ENCODE results near the gene RTN4RL1.

Gene RTN4RL1

DNA sequence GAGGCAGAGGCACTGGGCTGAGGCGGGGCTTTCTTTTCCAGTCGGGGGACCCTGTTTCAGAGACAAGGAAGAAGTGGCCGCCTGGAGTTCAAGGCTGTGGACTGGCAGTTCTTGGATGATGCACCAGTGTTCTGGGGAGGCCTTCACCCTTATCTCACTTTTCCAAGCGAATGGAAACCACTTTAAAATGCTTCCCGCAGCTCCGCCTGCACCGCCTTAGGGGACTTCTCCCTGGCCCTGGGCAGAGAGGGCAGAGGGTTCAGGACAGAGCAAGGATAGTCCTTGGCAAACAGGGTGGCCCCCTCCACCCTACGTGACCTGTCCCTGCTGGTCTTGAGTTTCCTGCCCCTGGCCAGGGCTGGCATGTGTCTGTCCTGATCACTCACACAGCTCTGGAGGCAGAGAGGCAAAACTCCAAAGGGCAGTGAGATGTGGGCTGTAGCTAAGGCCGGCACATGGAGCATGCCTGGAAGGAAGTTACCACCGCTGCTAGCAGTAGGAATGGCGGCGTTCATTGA is 20.6 kb downstream of the RTN4RL1 start:
- no peak overlapping the region for H3K4me2 ChIP-seq (ENCODE audit: low read length, poor library complexity, severe bottlenecking)
- no peak overlapping the region for H3K27ac ChIP-seq (ENCODE audit: low read length, poor library complexity, severe bottlenecking)
- H4K8ac ChIP-seq (ENCODE audit: low read length), result no peak overlapping the region
- no peak overlapping the region for H3K23ac ChIP-seq (ENCODE audit: low read length in 2 of 2)
- no peak overlapping the region for H4K91ac ChIP-seq (ENCODE audit: low read length)
- H3K27me3 ChIP-seq (ENCODE audit: control insufficient read depth in 1 of 2, insufficient read depth in 1 of 2, low read length in 2 of 2), result no peaks in the 10 kb centered on the region
- 87% methylated on average over 12 of the region's 12 CpGs for whole genome bisulfite sequencing
- H3K4me1 ChIP-seq (ENCODE audit: control insufficient read depth, insufficient read depth, low read depth, low read length), result peaks cover 13% of the 10 kb centered on the region
- H3K14ac ChIP-seq (ENCODE audit: low read length in 2 of 2), result no peak overlapping the region
- no peak overlapping the region for H2BK15ac ChIP-seq (ENCODE audit: low read depth, poor library complexity, severe bottlenecking)
- H2BK120ac ChIP-seq (ENCODE audit: low read depth, low read length), result no peak overlapping the region
- no peak overlapping the region for H2AFZ ChIP-seq (ENCODE audit: low read depth, low read length)
- no peak overlapping the region for H3K4me3 ChIP-seq (ENCODE audit: insufficient read depth in 1 of 2, low read depth in 1 of 2, low read length in 2 of 2)
- H3K9ac ChIP-seq (ENCODE audit: low read length), result no peak overlapping the region
- H3K9me3 ChIP-seq (ENCODE audit: control insufficient read depth, low read length), result no peaks in the 10 kb centered on the region
- no peaks in the 10 kb centered on the region for H3K36me3 ChIP-seq (ENCODE audit: control insufficient read depth in 1 of 2, insufficient read depth in 2 of 2, low read depth in 1 of 2, low read length in 2 of 2)
- no peak overlapping the region for H3K18ac ChIP-seq (ENCODE audit: low read depth in 1 of 2, low read length in 2 of 2)
- H2BK12ac ChIP-seq (ENCODE audit: low read length in 2 of 2), result no peak overlapping the region
- H3K79me1 ChIP-seq (replicated peaks; ENCODE audit: low read length, poor library complexity, severe bottlenecking), result no peaks in the 10 kb centered on the region
- no peak overlapping the region for H3K4ac ChIP-seq (ENCODE audit: low read depth in 1 of 2, low read length in 2 of 2)
- DNase-seq, result no peak
- H2BK5ac ChIP-seq (ENCODE audit: low read depth, low read length, poor library complexity, severe bottlenecking), result no peak overlapping the region
- H2AK5ac ChIP-seq (ENCODE audit: low read length, severe bottlenecking), result no peak overlapping the region

DNA sequence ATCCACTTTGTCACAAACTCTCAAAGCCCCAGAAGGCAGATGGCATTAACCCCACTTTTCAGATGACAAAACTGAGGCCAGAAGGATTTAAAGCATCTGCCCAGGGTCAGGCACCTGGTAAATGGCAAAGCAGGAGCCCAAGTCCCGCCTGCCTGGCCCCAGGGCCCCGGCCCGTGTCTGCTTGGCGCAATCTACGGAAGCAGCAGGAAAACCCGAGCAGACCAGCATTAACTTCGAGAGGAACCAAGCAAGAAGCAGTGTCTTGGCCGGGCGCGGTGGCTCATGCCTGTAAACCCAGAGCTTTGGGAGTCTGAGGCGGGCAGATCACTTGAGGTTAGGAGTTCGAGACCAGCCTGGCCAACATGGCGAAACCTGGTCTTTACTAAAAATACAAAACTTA is 21.6 kb downstream of the RTN4RL1 start:
- no peak overlapping the region for H2AK5ac ChIP-seq (ENCODE audit: low read length, severe bottlenecking)
- no peak overlapping the region for H4K8ac ChIP-seq (ENCODE audit: low read length)
- H2BK12ac ChIP-seq (ENCODE audit: low read length in 2 of 2), result no peak overlapping the region
- H3K23ac ChIP-seq (ENCODE audit: low read length in 2 of 2), result no peak overlapping the region
- no peak overlapping the region for H3K4me2 ChIP-seq (ENCODE audit: low read length, poor library complexity, severe bottlenecking)
- H3K4ac ChIP-seq (ENCODE audit: low read depth in 1 of 2, low read length in 2 of 2), result no peak overlapping the region
- no peak overlapping the region for H3K27ac ChIP-seq (ENCODE audit: low read length, poor library complexity, severe bottlenecking)
- no peak overlapping the region for H4K91ac ChIP-seq (ENCODE audit: low read length)
- no peaks in the 10 kb centered on the region for H3K36me3 ChIP-seq (ENCODE audit: control insufficient read depth in 1 of 2, insufficient read depth in 2 of 2, low read depth in 1 of 2, low read length in 2 of 2)
- H3K4me3 ChIP-seq (ENCODE audit: insufficient read depth in 1 of 2, low read depth in 1 of 2, low read length in 2 of 2), result no peak overlapping the region
- peaks cover 17% of the 10 kb centered on the region for H3K4me1 ChIP-seq (ENCODE audit: control insufficient read depth, insufficient read depth, low read depth, low read length)
- no peak overlapping the region for H3K18ac ChIP-seq (ENCODE audit: low read depth in 1 of 2, low read length in 2 of 2)
- no peak overlapping the region for H2AFZ ChIP-seq (ENCODE audit: low read depth, low read length)
- H3K79me1 ChIP-seq (replicated peaks; ENCODE audit: low read length, poor library complexity, severe bottlenecking), result no peaks in the 10 kb centered on the region
- WGBS, result 97% methylated on average over 13 of the region's 13 CpGs
- no peak for DNase-seq
- H3K27me3 ChIP-seq (ENCODE audit: control insufficient read depth in 1 of 2, insufficient read depth in 1 of 2, low read length in 2 of 2), result no peaks in the 10 kb centered on the region
- no peak overlapping the region for H3K9ac ChIP-seq (ENCODE audit: low read length)
- H2BK5ac ChIP-seq (ENCODE audit: low read depth, low read length, poor library complexity, severe bottlenecking), result no peak overlapping the region
- no peak overlapping the region for H2BK15ac ChIP-seq (ENCODE audit: low read depth, poor library complexity, severe bottlenecking)
- no peaks in the 10 kb centered on the region for H3K9me3 ChIP-seq (ENCODE audit: control insufficient read depth, low read length)
- H2BK120ac ChIP-seq (ENCODE audit: low read depth, low read length), result no peak overlapping the region
- H3K14ac ChIP-seq (ENCODE audit: low read length in 2 of 2), result no peak overlapping the region

DNA sequence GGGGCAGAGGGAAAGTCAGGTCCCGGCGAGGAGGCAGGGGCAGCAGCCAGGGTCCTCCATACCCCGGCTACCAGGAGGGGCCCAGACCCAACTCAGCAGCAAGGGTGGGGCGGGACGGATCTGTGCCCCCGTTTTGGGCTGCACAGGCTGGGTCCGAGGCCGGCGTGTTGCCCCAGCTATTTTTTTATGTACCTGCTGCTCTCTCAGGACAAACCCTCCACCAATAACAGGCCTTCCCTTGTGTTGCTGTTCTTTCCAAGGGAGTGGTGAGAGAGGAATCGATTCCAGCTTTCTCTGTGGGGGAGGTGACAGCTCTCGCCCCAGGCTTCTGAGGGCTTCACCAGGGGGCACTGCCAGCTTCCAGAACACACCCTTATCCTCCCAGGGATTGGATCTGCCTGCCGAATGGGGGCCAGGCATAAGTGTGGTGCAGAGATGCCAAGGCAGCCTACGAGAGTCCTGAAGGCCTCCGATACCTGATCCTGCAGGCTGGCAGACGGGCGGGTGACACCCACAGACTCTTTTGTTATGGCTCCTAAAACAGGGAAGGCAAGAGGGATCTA is 22.3 kb downstream of the RTN4RL1 start:
- WGBS, result 78% methylated on average over 10 of the region's 16 CpGs
- no peak overlapping the region for H3K18ac ChIP-seq (ENCODE audit: low read depth in 1 of 2, low read length in 2 of 2)

DNA sequence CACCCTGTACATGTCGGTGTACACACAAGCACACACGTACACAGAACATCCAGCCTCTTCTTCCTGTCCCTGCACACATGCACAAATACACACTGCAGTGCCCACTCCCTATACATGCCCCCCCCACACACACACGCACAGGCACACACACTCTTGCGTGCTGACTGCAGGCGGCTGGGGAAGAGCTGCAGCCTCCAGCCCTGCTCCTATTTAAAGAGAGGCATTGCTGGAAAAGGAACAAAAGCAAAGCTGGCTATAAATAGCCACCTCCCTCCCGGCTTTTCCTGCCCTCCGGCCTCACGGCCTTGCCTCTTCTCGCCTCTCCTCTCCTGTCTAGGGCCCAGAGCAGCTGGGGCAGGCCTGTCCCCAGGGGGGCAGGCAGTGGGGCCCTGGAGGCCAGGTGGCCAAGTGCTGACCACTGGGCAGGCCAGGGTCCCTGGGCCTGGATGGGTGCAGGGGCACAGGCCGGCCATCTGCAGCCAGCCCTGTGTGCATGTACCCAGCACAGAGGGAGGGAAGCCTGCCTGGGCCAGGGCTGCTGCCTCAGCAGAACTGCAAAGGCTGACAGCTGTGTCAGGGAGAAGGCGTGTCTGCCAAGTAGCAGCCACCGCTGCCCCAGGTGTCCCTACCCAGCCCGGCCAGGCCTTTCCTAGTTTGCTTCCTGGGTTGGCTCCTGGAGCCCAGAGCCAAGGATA is 25.4 kb downstream of the RTN4RL1 start:
- H3K23ac ChIP-seq (ENCODE audit: low read length in 2 of 2), result no peak overlapping the region
- peak overlapping the region; percentile 40 to 88 for H2BK12ac ChIP-seq (ENCODE audit: low read length in 2 of 2)
- H3K27me3 ChIP-seq (ENCODE audit: control insufficient read depth in 1 of 2, insufficient read depth in 1 of 2, low read length in 2 of 2), result peaks cover 0 to 4% of the 10 kb centered on the region in 2 experiments
- H3K4me2 ChIP-seq (ENCODE audit: low read length, poor library complexity, severe bottlenecking), result no peak overlapping the region
- no peak overlapping the region for H3K4me3 ChIP-seq (ENCODE audit: insufficient read depth in 1 of 2, low read depth in 1 of 2, low read length in 2 of 2)
- H3K4me1 ChIP-seq (ENCODE audit: control insufficient read depth, insufficient read depth, low read depth, low read length), result peaks cover 36% of the 10 kb centered on the region
- peak overlapping the region; percentile 55 for H3K27ac ChIP-seq (ENCODE audit: low read length, poor library complexity, severe bottlenecking)
- peak overlapping the region in 1 of 2 experiments; percentile 82 for H3K14ac ChIP-seq (ENCODE audit: low read length in 2 of 2)
- peak overlapping the region; percentile 8 for H2AFZ ChIP-seq (ENCODE audit: low read depth, low read length)
- H2BK5ac ChIP-seq (ENCODE audit: low read depth, low read length, poor library complexity, severe bottlenecking), result peak overlapping the region; percentile 49
- peak overlapping the region; percentile 29 for H3K9ac ChIP-seq (ENCODE audit: low read length)
- H2BK15ac ChIP-seq (ENCODE audit: low read depth, poor library complexity, severe bottlenecking), result no peak overlapping the region
- peak; percentile 80 for DNase-seq
- H2BK120ac ChIP-seq (ENCODE audit: low read depth, low read length), result peak overlapping the region; percentile 15
- H3K79me1 ChIP-seq (replicated peaks; ENCODE audit: low read length, poor library complexity, severe bottlenecking), result no peaks in the 10 kb centered on the region
- peak overlapping the region; percentile 85 for H4K91ac ChIP-seq (ENCODE audit: low read length)
- no peaks in the 10 kb centered on the region for H3K36me3 ChIP-seq (ENCODE audit: control insufficient read depth in 1 of 2, insufficient read depth in 2 of 2, low read depth in 1 of 2, low read length in 2 of 2)
- WGBS, result 23% methylated on average over 13 of the region's 13 CpGs
- peak overlapping the region; percentile 52 to 66 for H3K4ac ChIP-seq (ENCODE audit: low read depth in 1 of 2, low read length in 2 of 2)
- H4K8ac ChIP-seq (ENCODE audit: low read length), result peak overlapping the region; percentile 93
- peak overlapping the region; percentile 55 to 68 for H3K18ac ChIP-seq (ENCODE audit: low read depth in 1 of 2, low read length in 2 of 2)
- no peaks in the 10 kb centered on the region for H3K9me3 ChIP-seq (ENCODE audit: control insufficient read depth, low read length)
- H2AK5ac ChIP-seq (ENCODE audit: low read length, severe bottlenecking), result no peak overlapping the region

More for the DNA sequence above, 22.3 kb downstream of the RTN4RL1 start:
- no peaks in the 10 kb centered on the region for H3K9me3 ChIP-seq (ENCODE audit: control insufficient read depth, low read length)
- H2BK15ac ChIP-seq (ENCODE audit: low read depth, poor library complexity, severe bottlenecking), result no peak overlapping the region
- H3K14ac ChIP-seq (ENCODE audit: low read length in 2 of 2), result no peak overlapping the region
- H3K27me3 ChIP-seq (ENCODE audit: control insufficient read depth in 1 of 2, insufficient read depth in 1 of 2, low read length in 2 of 2), result no peaks in the 10 kb centered on the region
- no peak overlapping the region for H3K4ac ChIP-seq (ENCODE audit: low read depth in 1 of 2, low read length in 2 of 2)
- H4K91ac ChIP-seq (ENCODE audit: low read length), result no peak overlapping the region
- no peak overlapping the region for H3K9ac ChIP-seq (ENCODE audit: low read length)
- no peak overlapping the region for H3K4me2 ChIP-seq (ENCODE audit: low read length, poor library complexity, severe bottlenecking)
- no peak overlapping the region for H2BK12ac ChIP-seq (ENCODE audit: low read length in 2 of 2)
- no peak overlapping the region for H2AK5ac ChIP-seq (ENCODE audit: low read length, severe bottlenecking)
- H2AFZ ChIP-seq (ENCODE audit: low read depth, low read length), result no peak overlapping the region
- H2BK5ac ChIP-seq (ENCODE audit: low read depth, low read length, poor library complexity, severe bottlenecking), result no peak overlapping the region
- no peak overlapping the region for H3K27ac ChIP-seq (ENCODE audit: low read length, poor library complexity, severe bottlenecking)
- peaks cover 22% of the 10 kb centered on the region for H3K4me1 ChIP-seq (ENCODE audit: control insufficient read depth, insufficient read depth, low read depth, low read length)
- DNase-seq, result no peak
- no peak overlapping the region for H4K8ac ChIP-seq (ENCODE audit: low read length)
- no peak overlapping the region for H2BK120ac ChIP-seq (ENCODE audit: low read depth, low read length)
- H3K79me1 ChIP-seq (replicated peaks; ENCODE audit: low read length, poor library complexity, severe bottlenecking), result no peaks in the 10 kb centered on the region
- H3K4me3 ChIP-seq (ENCODE audit: insufficient read depth in 1 of 2, low read depth in 1 of 2, low read length in 2 of 2), result no peak overlapping the region
- H3K23ac ChIP-seq (ENCODE audit: low read length in 2 of 2), result no peak overlapping the region
- no peaks in the 10 kb centered on the region for H3K36me3 ChIP-seq (ENCODE audit: control insufficient read depth in 1 of 2, insufficient read depth in 2 of 2, low read depth in 1 of 2, low read length in 2 of 2)

Data from mesenchymal stem cell (in vitro differentiated cells and primary cell).